Mesenchymal stem cell (in vitro differentiated cells and primary cell): Measurements from ENCODE around the gene MAP4K3.
A peak's percentile ranks its signal among the peaks of the same experiment; 100 is the strongest.

ENCODE experiments used
- DNase-seq: peaks from one replicate; pipeline ENCODE4 v3.0.0-alpha.2; 2013
- H2AFZ ChIP-seq: one replicate; pipeline ENCODE4 v1.6.1; 2013; ENCODE audit warnings: low read depth, mild to moderate bottlenecking, control low read depth, inconsistent platforms, low read length, moderate library complexity
- H2AK5ac ChIP-seq: 2 replicates; pipeline ENCODE4 v1.6.1; 2013; ENCODE audit warnings: low read length, moderate library complexity, mild to moderate bottlenecking, inconsistent platforms; ENCODE audit not compliant: severe bottlenecking
- H2BK120ac ChIP-seq: one replicate; pipeline ENCODE4 v1.6.1; 2013; ENCODE audit warnings: low read depth, mild to moderate bottlenecking, inconsistent platforms, low read length, moderate library complexity
- H2BK12ac ChIP-seq, 2 experiments: one replicate each; pipeline ENCODE4 v1.6.1; 2013; ENCODE audit warnings: inconsistent platforms in 2 of 2, low read length in 2 of 2, mild to moderate bottlenecking in 2 of 2, moderate library complexity in 2 of 2, control low read depth in 1 of 2
- H2BK15ac ChIP-seq: one replicate; pipeline ENCODE4 v1.6.1; 2013; ENCODE audit warnings: mild to moderate bottlenecking, low read depth, inconsistent platforms; ENCODE audit not compliant: poor library complexity, severe bottlenecking
- H2BK5ac ChIP-seq: 2 replicates; pipeline ENCODE4 v1.6.1; 2013; ENCODE audit warnings: low read depth, mild to moderate bottlenecking, low read length, control low read depth, inconsistent platforms; ENCODE audit not compliant: poor library complexity, severe bottlenecking
- H3K14ac ChIP-seq, 2 experiments: one replicate each; pipeline ENCODE4 v1.6.1; 2013; ENCODE audit warnings: inconsistent platforms in 2 of 2, low read length in 2 of 2, control low read depth in 1 of 2, mild to moderate bottlenecking in 1 of 2, moderate library complexity in 1 of 2
- H3K18ac ChIP-seq, 2 experiments: one replicate each; pipeline ENCODE4 v1.6.1; 2013; ENCODE audit warnings: inconsistent platforms in 2 of 2, low read length in 2 of 2, control low read depth in 1 of 2, low read depth in 1 of 2, mild to moderate bottlenecking in 1 of 2
- H3K23ac ChIP-seq, 2 experiments: one replicate each; pipeline ENCODE4 v1.6.1; 2013; ENCODE audit warnings: inconsistent platforms in 2 of 2, low read length in 2 of 2, mild to moderate bottlenecking in 2 of 2, moderate library complexity in 2 of 2, control low read depth in 1 of 2
- H3K27ac ChIP-seq: 2 replicates; pipeline ENCODE4 v1.5.1; 2013; ENCODE audit warnings: mild to moderate bottlenecking, moderate library complexity, low read length, control low read depth, inconsistent platforms; ENCODE audit not compliant: poor library complexity, severe bottlenecking
- H3K27me3 ChIP-seq, 2 experiments: 2 replicates each; pipeline versions ENCODE4 v1.6.1 to v1.7.0; 2013; ENCODE audit warnings: low read length in 2 of 2, mild to moderate bottlenecking in 2 of 2, moderate library complexity in 2 of 2, control low read depth in 1 of 2, inconsistent platforms in 1 of 2; ENCODE audit not compliant: control insufficient read depth in 1 of 2, insufficient read depth in 1 of 2
- H3K36me3 ChIP-seq, 2 experiments: 2 replicates each; pipeline versions ENCODE4 v1.6.1 to v1.7.0; 2013; ENCODE audit warnings: low read length in 2 of 2, control low read depth in 1 of 2, inconsistent platforms in 1 of 2, low read depth in 1 of 2, mild to moderate bottlenecking in 1 of 2; ENCODE audit not compliant: insufficient read depth in 2 of 2, control insufficient read depth in 1 of 2
- H3K4ac ChIP-seq, 2 experiments: one replicate each; pipeline ENCODE4 v1.6.1; 2013; ENCODE audit warnings: inconsistent platforms in 2 of 2, low read length in 2 of 2, mild to moderate bottlenecking in 2 of 2, moderate library complexity in 2 of 2, control low read depth in 1 of 2, low read depth in 1 of 2
- H3K4me1 ChIP-seq: 2 replicates; pipeline ENCODE4 v1.6.1; 2013; ENCODE audit warnings: low read depth, low read length, control low read depth; ENCODE audit not compliant: control insufficient read depth, insufficient read depth
- H3K4me2 ChIP-seq: 2 replicates; pipeline ENCODE4 v1.6.1; 2013; ENCODE audit warnings: low read length, mild to moderate bottlenecking, inconsistent platforms; ENCODE audit not compliant: poor library complexity, severe bottlenecking
- H3K4me3 ChIP-seq, 2 experiments: 2 replicates each; pipeline versions ENCODE4 v1.5.1 to v1.7.0; 2013; ENCODE audit warnings: low read length in 2 of 2, mild to moderate bottlenecking in 2 of 2, control low read depth in 1 of 2, low read depth in 1 of 2; ENCODE audit not compliant: insufficient read depth in 1 of 2
- H3K79me1 ChIP-seq: replicated peaks from 2 replicates; pipeline ENCODE4 v1.6.1; 2013; ENCODE audit warnings: mild to moderate bottlenecking, control low read depth, low read length, inconsistent platforms; ENCODE audit not compliant: poor library complexity, severe bottlenecking
- H3K9ac ChIP-seq: 2 replicates; pipeline ENCODE4 v1.7.0; 2013; ENCODE audit warnings: mild to moderate bottlenecking, low read length, moderate library complexity
- H3K9me3 ChIP-seq: 2 replicates; pipeline ENCODE4 v1.7.0; 2013; ENCODE audit warnings: mild to moderate bottlenecking, low read length; ENCODE audit not compliant: control insufficient read depth
- H4K8ac ChIP-seq: one replicate; pipeline ENCODE4 v1.6.1; 2013; ENCODE audit warnings: inconsistent platforms, mild to moderate bottlenecking, low read length, moderate library complexity
- H4K91ac ChIP-seq: one replicate; pipeline ENCODE4 v1.6.1; 2013; ENCODE audit warnings: mild to moderate bottlenecking, low read length, inconsistent platforms
- WGBS: methylation state at CpG from one replicate; pipeline ENCODE4 v1.1.7; 2013; ENCODE audit warnings: mixed read lengths; 5-methylcytosine and 5-hydroxymethylcytosine counted together

MAP4K3 gene

GRCh38 chr2:39469807-39470206 lies 32.7 kb upstream of the MAP4K3 start:
- Histone ChIP-seq H2BK5ac (peak overlapping the region; percentile 60), H4K91ac (peak overlapping the region; percentile 3), H3K4me3 (peak overlapping the region in 1 of 2 experiments; percentile 27), H4K8ac (no peak overlapping the region), H3K4me1 (peaks cover 2% of the 10 kb centered on the region), H3K27me3 (no peaks in the 10 kb centered on the region), H2BK15ac (no peak overlapping the region), H3K4me2 (no peak overlapping the region), H3K4ac (no peak overlapping the region), H2AFZ (no peak overlapping the region), H3K36me3 (peaks cover 0 to 2% of the 10 kb centered on the region in 2 experiments), H3K18ac (peak overlapping the region in 1 of 2 experiments; percentile 16), H3K79me1 (no peaks in the 10 kb centered on the region), H2AK5ac (peak overlapping the region; percentile 19), H3K27ac (peak overlapping the region; percentile 81), H2BK12ac (no peak overlapping the region), H2BK120ac (no peak overlapping the region), H3K14ac (no peak overlapping the region), H3K9me3 (no peaks in the 10 kb centered on the region), H3K9ac (peak overlapping the region; percentile 57), H3K23ac (no peak overlapping the region)
- WGBS = 50% methylated on average over 3 of the region's 3 CpGs
- DNase-seq = peak; percentile 59

- H3K27me3 ChIP-seq = no peaks in the 10 kb centered on the region
- no peak overlapping the region for H2BK15ac ChIP-seq
- H3K9me3 ChIP-seq = no peaks in the 10 kb centered on the region
- H3K4me3 ChIP-seq = peak overlapping the region in 1 of 2 experiments; percentile 27
- WGBS = 93% methylated on average over 2 of the region's 4 CpGs
- no peaks in the 10 kb centered on the region for H3K36me3 ChIP-seq
- no peak for DNase-seq
- H4K91ac ChIP-seq = no peak overlapping the region
- H3K9ac ChIP-seq = peak overlapping the region; percentile 57
- no peak overlapping the region for H2BK120ac ChIP-seq
- H2AFZ ChIP-seq = no peak overlapping the region
- no peak overlapping the region for H3K14ac ChIP-seq
- peak overlapping the region; percentile 85 for H2AK5ac ChIP-seq
- peak overlapping the region in 1 of 2 experiments; percentile 79 for H3K4ac ChIP-seq
- no peak overlapping the region for H4K8ac ChIP-seq
- no peak overlapping the region for H3K23ac ChIP-seq
- peaks cover 2% of the 10 kb centered on the region for H3K4me1 ChIP-seq
- H3K4me2 ChIP-seq = no peak overlapping the region
- no peaks in the 10 kb centered on the region for H3K79me1 ChIP-seq
- peak overlapping the region; percentile 4 to 57 for H3K18ac ChIP-seq
- peak overlapping the region; percentile 74 for H2BK5ac ChIP-seq
- H3K27ac ChIP-seq = peak overlapping the region; percentile 81
- peak overlapping the region in 1 of 2 experiments; percentile 71 for H2BK12ac ChIP-seq
Measured at GRCh38 chr2:39468579-39469451, 31.7 kb upstream of the MAP4K3 start.

- Histone ChIP-seq H3K4me3 (no peak overlapping the region), H4K8ac (no peak overlapping the region)
- WGBS = 96% methylated on average over 4 of the region's 6 CpGs
Measured at GRCh38 chr2:39466311-39466710, 29.2 kb upstream of the MAP4K3 start.

GRCh38 chr2:39464864-39465263 lies 27.8 kb upstream of the MAP4K3 start:
- Histone ChIP-seq H3K9me3 (peaks cover 4% of the 10 kb centered on the region), H2AFZ (no peak overlapping the region), H4K8ac (no peak overlapping the region), H2BK120ac (no peak overlapping the region), H3K4me2 (no peak overlapping the region), H3K36me3 (peaks cover 0 to 7% of the 10 kb centered on the region in 2 experiments), H3K4ac (no peak overlapping the region), H4K91ac (no peak overlapping the region), H3K4me3 (no peak overlapping the region), H3K9ac (no peak overlapping the region), H2BK12ac (no peak overlapping the region), H3K23ac (no peak overlapping the region), H3K18ac (no peak overlapping the region), H3K79me1 (no peaks in the 10 kb centered on the region), H3K27ac (no peak overlapping the region), H3K4me1 (peaks cover 2% of the 10 kb centered on the region), H3K14ac (no peak overlapping the region), H2AK5ac (no peak overlapping the region), H2BK5ac (no peak overlapping the region), H3K27me3 (no peaks in the 10 kb centered on the region), H2BK15ac (no peak overlapping the region)
- 100% methylated on average over 1 of the region's 1 CpG for WGBS
- DNase-seq = no peak

More at GRCh38 chr2:39466311-39466710, 29.2 kb upstream of the MAP4K3 start:
- no peaks in the 10 kb centered on the region for H3K79me1 ChIP-seq
- no peak overlapping the region for H2BK5ac ChIP-seq
- H3K4me1 ChIP-seq = peaks cover 2% of the 10 kb centered on the region
- H3K14ac ChIP-seq = no peak overlapping the region
- no peak overlapping the region for H3K18ac ChIP-seq
- H3K9ac ChIP-seq = no peak overlapping the region
- no peaks in the 10 kb centered on the region for H3K9me3 ChIP-seq
- no peak overlapping the region for H2AK5ac ChIP-seq
- no peak overlapping the region for H2BK12ac ChIP-seq
- H3K27ac ChIP-seq = no peak overlapping the region
- DNase-seq = no peak
- no peak overlapping the region for H4K91ac ChIP-seq
- H3K4me2 ChIP-seq = no peak overlapping the region
- H3K23ac ChIP-seq = no peak overlapping the region
- H3K36me3 ChIP-seq = no peaks in the 10 kb centered on the region
- H2AFZ ChIP-seq = no peak overlapping the region
- no peak overlapping the region for H2BK120ac ChIP-seq
- no peak overlapping the region for H3K4ac ChIP-seq
- H2BK15ac ChIP-seq = no peak overlapping the region
- H3K27me3 ChIP-seq = no peaks in the 10 kb centered on the region
